ENCODE measurements around the gene CYFIP1. TPM values are rescaled to one million over a fixed set of nuclear protein-coding genes. Genes with fewer than 3 reads are reported as not detected.

Gene CYFIP1
- total and polyA plus RNA-seq, 10 of the 15 experiments (the other 5 are each of a cell fraction or from before 2014, with no cell fraction given) = 3.5 to 46.2 (median 28.3) TPM

- TF ChIP-seq CUX1 (IDR thresholded peaks at IDR 0.05; ENCODE audit: insufficient replicate concordance, low read depth, low read length) (no peak), PAX5 (IDR thresholded peaks at IDR 0.05; ENCODE audit: borderline replicate concordance, low read depth, low read length) (no peak), IKZF1 (conservative IDR thresholded peaks at IDR 0.05) (no peak), HDGF (IDR thresholded peaks at IDR 0.05) (no peak), FOXK2 (IDR thresholded peaks at IDR 0.05) (no peak)
Measured at GRCh38 chr15:22883196-22883595, 97.0 kb downstream of the CYFIP1 start (continued).

- H3K4me1 ChIP-seq (ENCODE audit: control insufficient read depth, insufficient read depth, low read length) = no peaks in the 10 kb centered on the region
- no peak overlapping the region for H3K27ac ChIP-seq (ENCODE audit: control insufficient read depth, insufficient read depth)
- ATAC-seq (no peak), DNase-seq (ENCODE audit: low read depth, low spot score) (no peak), FAIRE-seq (no peak)
- no TSS peak for BruUV-seq (replicated peaks)
- H3K9me3 ChIP-seq (replicated peaks; ENCODE audit: control insufficient read depth, insufficient read depth, low read length) = no peaks in the 10 kb centered on the region; the same call in 2 of the 3 replicates
- POLR2A ChIA-PET = no interaction called here
- RAD21 ChIA-PET (ENCODE audit: unreplicated experiment) = no interaction called here
- intact Hi-C loops (cut with micrococcal nuclease; ENCODE audit: unreplicated experiment) = no loop called here
- CTCF ChIA-PET = no interaction called here
- in situ Hi-C loops (cut with MboI) = no loop called here
- H3K79me2 ChIP-seq (ENCODE audit: control insufficient read depth, insufficient read depth, low read length) = no peaks in the 10 kb centered on the region
- SMC1A ChIA-PET (ENCODE audit: uncharacterized antibody, unreplicated experiment) = no interaction called here
- peaks cover 7 to 14% of the 10 kb centered on the region in 2 experiments; a peak in 3 of 4 replicates for H3K36me3 ChIP-seq (ENCODE audit: control insufficient read depth in 2 of 2, insufficient read depth in 2 of 2, low read length in 1 of 2)
- H4K20me1 ChIP-seq (ENCODE audit: control insufficient read depth, insufficient read depth) = no peaks in the 10 kb centered on the region
- H3K9ac ChIP-seq (ENCODE audit: control insufficient read depth, insufficient read depth, low read length) = no peak overlapping the region
- no peaks in the 10 kb centered on the region for H3K27me3 ChIP-seq (replicated peaks in 1 of 2; ENCODE audit: control insufficient read depth in 2 of 2, insufficient read depth in 2 of 2, low read length in 1 of 2)
- H3K4me3 ChIP-seq = no peak overlapping the region
- H2AFZ ChIP-seq (ENCODE audit: control insufficient read depth, low read depth, low read length) = no peak overlapping the region
- no peak overlapping the region for H3K4me2 ChIP-seq (ENCODE audit: control insufficient read depth, insufficient read depth)
- 85% methylated on average over 25 of the region's 25 CpGs for WGBS (ENCODE audit: insufficient coverage, insufficient replicate concordance, low lambda C conversion rate, missing lambda C conversion rate)
- TF ChIP-seq NFYB (IDR thresholded peaks at IDR 0.05; ENCODE audit: insufficient read depth, low read depth, low read length) (no peak), IRF3 (IDR thresholded peaks at IDR 0.05) (no peak), CEBPZ (IDR thresholded peaks at IDR 0.05; ENCODE audit: low read depth, low read length) (no peak)
Measured at GRCh38 chr15:22881739-22882440, 98.3 kb downstream of the CYFIP1 start.

Measured in GM12878 (cell line).